HG03575 (cell line): ENCODE results near the gene ZFP91.

Experiments
- ATAC-seq: cut with Tn5 transposase; IDR thresholded peaks from one replicate; pipeline ENCODE4 v1.9.1; 2021; ENCODE audit not compliant: unreplicated experiment, insufficient number of reproducible peaks, low FRiP score; ENCODE audit errors: extremely low read depth

The ZFP91 gene

DNA sequence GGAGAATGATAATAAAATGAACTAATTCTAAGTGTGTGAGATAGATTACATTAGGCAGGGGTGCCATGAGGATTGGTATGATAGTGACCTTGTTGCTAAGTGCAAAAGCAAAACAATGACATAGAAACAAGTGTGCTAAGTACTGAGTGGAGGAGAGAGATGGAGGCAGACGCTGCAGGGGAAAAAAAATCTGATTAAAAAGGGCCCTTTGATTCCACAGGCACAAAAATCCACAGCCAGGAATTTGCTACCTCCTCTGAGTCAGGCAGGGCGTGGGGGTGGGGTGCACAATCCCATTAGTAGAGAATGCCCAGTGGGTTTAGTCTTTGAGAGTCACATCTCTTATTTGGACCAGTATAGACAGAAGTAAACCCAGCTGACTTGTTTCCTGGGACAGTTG is 43.5 kb downstream of the ZFP91 start, which contains the start of gene CNTF:
Gene CNTF (plus strand): TSS at position 322 of the 400 bp plus-strand sequence. CDS start 88 bp downstream, outside the sequence.
- no peak for ATAC-seq

DNA sequence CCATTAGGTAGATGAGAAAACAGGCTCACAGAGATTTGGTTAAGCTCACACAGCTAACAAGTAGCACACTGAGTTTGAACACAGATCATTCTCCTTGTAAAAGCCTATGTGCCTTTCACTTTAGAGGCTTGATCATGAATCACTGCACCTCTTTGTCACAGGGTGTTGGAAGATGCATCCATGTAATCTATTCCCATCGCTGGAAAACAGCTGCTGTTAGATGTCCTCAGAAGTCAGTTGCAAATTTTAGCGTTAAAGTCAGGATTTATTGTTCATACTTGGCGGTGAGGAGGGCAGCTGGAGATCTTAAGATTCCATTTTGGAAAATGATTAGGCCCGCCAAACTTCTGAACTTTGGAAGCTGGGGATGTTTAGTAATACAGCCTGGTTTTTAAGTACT is 46.2 kb downstream of the ZFP91 start:
- no peak for ATAC-seq

DNA sequence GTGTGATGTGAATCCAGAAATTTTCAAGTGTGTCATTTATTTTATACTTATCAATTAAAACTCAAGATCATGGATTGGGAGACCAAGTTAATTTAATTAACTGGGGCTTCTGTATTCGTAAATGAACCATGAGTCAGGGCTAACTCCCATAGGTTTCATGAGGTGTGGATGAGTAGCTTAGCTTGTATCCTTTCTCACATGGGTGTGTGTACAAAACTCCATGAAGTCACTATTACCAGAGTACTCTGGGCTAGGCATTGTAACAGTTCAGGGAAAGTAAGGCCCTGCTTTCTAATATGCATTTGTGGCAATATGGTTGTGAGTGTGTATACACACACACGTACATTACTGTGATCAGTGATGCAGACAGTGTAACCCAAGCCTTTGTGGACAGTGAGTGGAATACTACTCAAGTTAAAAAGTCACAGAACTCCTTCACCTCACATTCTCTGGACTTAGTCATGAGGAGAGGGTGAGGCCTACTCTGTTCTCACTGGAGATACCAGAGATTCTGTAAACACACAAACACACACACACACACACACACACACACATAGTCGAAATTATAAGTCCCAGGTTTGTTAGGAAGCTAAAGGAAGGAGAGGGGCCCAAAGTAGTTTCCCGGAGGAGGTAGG is 47.1 kb downstream of the ZFP91 start:
- ATAC-seq = no peak

DNA sequence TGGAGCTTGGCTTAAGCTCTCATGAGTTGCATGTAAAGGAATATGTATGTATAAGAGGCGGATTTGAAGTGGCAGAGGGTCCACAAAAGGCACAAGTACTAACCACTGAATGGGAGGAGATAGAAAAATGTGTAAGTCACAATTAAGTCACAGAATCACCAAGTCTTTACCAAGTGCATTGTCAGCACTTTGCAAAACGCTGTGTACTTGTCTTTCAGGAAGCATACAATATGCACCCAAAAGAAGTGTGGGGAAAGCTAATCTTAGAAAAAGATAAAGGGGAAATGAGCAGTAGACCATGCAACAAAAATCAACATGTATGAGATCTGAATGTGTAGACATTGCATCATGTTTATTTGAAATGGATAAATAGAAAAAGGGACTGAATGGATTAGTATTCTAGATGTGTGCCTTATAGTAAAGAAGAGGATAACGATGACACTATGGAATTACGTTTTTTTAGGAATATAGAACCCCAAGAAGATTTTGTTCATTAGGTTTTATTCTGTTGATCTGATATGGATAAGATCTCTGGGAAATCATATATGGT is 48.1 kb downstream of the ZFP91 start:
- ATAC-seq = no peak

DNA sequence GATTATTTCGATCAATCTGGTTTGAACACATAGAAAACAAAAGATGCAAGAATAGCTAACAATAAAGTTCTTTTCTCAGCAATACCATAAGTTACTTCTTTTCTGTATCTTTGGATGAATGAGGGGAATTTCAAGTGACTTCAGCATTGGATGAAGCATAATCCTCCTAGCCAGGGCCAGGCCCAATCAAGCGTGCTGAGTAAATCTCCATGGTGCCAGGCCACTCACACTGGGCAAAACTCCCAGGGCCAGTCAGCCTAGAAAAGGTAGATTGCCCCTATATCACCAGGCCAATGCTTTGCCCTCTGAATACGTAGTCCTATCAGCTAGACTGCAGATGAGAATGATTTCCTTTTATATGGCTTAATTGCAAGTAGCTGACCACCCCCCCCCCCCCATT is 49.6 kb downstream of the ZFP91 start:
- ATAC-seq = no peak

DNA sequence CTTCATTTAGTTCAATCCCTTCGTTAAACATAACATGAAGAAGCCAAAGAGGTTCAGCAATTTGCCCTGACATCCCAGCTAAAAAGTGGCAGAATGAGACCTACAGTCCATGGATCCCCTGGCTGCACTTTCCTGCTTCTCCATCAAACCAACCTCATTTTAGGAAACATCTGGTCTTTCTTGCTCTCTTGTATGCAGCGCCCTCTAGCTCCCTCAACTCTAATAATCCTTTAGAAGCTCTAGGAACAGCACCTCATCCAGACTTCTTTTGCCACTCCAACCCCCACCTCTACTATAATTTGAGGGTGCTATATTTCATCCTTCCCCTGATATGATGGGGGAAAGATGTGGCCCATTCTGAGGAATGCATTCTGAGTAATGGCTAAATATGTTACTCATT is 51.0 kb downstream of the ZFP91 start:
- no peak for ATAC-seq

DNA sequence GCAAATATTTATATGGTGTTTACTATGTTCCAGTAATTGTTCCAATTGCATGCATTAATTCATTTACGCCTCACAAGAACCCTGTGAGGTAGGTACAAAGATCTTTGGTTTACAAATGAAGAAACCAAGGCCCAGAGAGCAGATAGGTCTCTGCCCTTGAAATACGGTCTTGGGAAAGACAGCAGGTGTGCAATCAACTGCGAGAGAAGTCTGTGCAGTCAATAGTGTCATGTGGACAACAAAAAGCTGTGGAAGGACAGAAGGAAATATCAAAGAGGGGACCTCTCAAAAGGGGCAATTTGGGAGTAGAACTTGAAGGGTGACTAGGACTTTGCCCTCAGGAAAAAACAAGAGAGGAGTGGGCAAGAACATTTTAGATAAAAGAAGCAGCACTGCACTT is 52.5 kb downstream of the ZFP91 start:
- ATAC-seq = no peak

GRCh38 chr11:58632510-58632909 is 53.6 kb downstream of the ZFP91 start:
- no peak for ATAC-seq

- no peak for ATAC-seq
Observed at GRCh38 chr11:58636587-58636986, 57.7 kb downstream of the ZFP91 start.

DNA sequence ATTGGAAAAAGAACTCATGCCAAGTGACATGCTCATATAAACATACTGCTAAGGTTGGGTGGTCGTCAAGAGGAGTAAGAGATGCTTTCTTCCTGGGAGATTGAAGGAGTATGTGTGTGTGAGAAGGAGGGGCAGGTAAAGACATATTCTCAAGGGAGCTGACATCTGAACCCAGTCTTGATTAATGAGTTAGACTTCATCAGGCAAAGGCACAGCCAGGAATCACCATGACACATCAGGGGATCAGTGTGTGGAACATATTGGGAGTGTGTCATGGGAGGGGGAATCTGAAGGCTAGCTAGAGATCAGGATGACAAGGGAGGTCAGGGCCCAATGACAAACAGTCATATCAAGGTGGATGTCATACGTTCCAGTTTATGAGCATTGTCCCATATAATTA is 58.5 kb downstream of the ZFP91 start:
- ATAC-seq = no peak

DNA sequence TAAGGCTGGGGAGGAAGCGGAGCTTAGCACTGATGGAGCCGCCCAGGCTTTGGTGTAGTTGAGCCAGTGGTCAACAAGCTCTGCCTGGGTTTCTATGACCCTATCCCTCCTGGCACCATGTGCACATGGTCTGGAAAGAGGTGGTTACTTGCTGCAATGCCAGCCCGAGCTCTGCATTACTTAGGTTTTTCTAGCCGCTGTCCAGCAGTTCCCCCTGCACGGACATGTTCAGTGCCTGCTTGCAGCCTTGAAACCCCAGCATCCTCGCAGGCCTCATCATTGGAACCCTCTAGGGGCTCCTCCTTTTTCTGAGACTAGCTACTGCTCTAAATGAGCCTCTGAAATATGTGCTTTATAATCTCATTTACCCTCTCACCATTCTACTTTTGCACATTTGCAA is 60.2 kb downstream of the ZFP91 start:
- ATAC-seq = no peak

- no peak for ATAC-seq
Observed at GRCh38 chr11:58639669-58640068, 60.8 kb downstream of the ZFP91 start.

DNA sequence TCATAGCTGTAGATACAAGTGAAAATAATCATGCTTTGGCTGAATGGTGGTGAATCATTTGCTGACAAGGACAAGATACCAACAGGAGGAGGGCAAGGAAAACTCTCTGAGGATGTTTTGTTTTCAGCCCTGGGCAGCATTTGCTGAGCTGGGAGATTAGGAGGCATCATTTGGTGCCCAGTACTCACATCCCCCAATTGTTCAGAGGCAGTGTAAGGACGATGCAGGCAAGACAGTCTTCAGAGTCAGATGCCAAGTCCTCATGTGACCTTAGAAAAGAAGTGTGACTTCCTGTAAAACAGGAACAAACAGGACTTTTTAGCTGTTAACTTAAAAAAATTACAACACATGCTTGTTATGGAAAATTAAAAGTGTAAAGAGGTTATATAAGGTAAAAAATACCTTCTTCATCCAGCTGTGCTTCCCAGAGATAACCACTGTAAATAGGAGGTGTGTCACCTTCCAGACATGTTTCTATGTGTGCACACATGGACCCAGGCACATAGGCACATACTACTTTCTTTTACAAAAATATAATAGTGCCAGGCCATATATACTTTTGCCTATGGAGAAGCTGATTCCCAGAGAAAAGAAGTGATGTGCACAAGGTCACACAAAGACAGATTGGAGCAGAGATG is 61.6 kb downstream of the ZFP91 start:
- no peak for ATAC-seq

- no peak for ATAC-seq
Observed at GRCh38 chr11:58641341-58641740, 62.5 kb downstream of the ZFP91 start.

DNA sequence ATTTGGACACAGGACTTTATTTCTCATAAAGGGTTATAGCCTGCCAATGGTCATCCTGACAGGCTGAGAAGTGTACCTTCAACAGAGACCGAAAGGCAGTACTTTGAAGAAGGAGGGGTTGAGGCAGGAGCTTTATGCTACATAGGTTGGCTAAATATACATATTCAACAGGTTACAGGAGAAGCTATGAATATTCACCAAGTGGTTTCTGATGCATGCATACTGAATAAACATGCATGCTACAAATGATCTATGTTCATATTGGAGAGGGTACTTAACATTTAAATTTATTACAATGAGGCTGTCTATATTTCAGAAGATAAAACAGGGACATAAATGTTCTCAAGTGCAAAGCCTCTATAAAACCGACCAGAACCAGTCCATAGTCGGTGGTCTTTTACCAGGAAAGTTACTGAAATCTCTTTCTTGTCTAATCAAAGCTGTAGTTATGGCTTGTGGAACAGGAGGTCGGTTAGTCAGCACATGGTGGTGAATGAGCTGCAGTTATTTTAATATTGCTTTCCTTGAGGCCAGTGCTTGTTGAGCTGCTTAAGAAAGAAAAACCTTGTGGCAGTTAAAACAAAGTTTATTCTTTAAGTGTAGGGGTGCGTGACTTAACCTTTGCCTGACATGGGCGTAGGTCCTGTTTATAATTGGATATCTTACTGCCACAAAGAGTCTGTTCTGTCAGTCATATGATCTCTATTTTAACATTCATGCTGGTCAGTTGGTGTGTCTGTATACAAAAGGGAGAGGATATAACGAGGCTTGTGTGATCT is 63.1 kb downstream of the ZFP91 start:
- no peak for ATAC-seq

DNA sequence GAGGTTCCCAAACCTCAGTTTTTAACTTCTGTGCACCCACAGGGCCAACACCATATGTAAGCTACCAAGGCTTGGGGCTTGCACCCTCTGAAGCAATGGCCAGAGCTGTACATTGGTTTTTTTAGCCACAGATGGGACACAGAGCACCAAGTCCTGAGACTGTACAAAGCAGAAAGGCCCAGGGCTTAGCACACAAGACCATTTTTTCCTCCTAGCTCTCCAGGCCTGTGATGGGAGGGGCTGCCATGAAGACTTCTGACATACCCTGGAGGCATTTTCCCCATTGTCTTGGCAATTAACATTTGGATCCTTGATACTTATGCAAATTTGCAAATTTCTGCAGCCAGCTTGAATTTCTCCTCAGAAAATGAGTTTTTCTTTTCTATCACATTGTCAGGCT is 67.0 kb downstream of the ZFP91 start:
- ATAC-seq = no peak

DNA sequence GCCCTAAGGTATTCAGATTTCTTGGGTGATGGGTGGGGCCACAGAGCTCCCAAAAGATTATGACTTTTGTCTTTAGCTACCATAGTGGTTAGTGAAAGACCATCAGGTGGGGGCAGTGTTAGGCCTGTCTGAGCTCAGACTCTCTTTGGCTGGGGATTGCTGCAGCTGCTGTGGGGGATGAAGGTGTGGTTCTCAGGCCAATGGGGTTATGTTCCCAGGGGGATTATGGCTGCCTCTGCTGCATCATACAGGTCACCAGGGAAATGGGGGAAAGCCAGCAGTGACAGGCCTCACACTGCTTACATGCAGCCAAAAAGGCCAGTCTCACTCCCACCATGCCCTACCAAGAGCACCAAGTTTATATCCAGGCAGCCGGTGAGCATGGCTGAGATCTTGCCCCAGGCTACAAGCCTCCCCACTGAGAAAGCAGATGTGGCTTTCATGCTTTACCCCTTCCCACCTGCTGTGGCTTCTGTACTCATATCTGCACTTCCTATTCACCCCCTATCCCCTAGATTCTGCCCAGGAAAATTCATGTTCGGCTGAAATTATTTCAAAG is 68.4 kb downstream of the ZFP91 start:
- ATAC-seq = peak; percentile 66

- ATAC-seq = no peak
Observed at GRCh38 chr11:58647866-58648265, 69.0 kb downstream of the ZFP91 start.

GRCh38 chr11:58649623-58650022 is 70.8 kb downstream of the ZFP91 start:
- ATAC-seq = no peak

GRCh38 chr11:58650496-58650895 is 71.6 kb downstream of the ZFP91 start:
- ATAC-seq = no peak
